HG03439 (cell line): ENCODE data around the gene RNF40.
"Not testable (repeated sequence)": the region's sequence is repeated elsewhere in the genome, so short reads cannot be mapped to it uniquely, and the experiment has no call there.

Source experiments
- ATAC-seq: cut with Tn5 transposase; IDR thresholded peaks from one replicate; pipeline ENCODE4 v1.9.1; 2021; ENCODE audit warnings: mild to moderate bottlenecking, moderate library complexity; ENCODE audit not compliant: unreplicated experiment

RNF40 gene

DNA sequence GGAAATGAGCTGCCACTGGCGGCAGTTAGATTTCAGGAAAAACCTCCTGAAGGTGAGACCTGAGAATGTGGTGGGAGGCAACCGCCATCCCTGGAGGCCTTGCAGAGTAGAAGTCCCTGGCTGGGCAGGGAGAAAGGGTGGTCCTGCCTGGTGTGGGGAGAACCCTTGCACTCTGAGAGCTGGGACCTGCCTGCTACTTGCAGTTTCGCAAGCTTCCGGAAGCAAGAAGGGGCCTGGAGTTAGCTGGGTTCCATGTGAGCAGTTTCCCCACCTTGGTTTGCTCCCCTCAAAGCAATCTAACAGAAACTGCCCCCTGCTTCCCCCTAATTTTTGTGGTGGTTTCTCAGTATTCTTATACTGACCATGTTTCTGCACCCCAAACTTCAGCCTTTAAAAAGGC, 18.4 kb downstream of the RNF40 start:
- no peak for ATAC-seq

DNA sequence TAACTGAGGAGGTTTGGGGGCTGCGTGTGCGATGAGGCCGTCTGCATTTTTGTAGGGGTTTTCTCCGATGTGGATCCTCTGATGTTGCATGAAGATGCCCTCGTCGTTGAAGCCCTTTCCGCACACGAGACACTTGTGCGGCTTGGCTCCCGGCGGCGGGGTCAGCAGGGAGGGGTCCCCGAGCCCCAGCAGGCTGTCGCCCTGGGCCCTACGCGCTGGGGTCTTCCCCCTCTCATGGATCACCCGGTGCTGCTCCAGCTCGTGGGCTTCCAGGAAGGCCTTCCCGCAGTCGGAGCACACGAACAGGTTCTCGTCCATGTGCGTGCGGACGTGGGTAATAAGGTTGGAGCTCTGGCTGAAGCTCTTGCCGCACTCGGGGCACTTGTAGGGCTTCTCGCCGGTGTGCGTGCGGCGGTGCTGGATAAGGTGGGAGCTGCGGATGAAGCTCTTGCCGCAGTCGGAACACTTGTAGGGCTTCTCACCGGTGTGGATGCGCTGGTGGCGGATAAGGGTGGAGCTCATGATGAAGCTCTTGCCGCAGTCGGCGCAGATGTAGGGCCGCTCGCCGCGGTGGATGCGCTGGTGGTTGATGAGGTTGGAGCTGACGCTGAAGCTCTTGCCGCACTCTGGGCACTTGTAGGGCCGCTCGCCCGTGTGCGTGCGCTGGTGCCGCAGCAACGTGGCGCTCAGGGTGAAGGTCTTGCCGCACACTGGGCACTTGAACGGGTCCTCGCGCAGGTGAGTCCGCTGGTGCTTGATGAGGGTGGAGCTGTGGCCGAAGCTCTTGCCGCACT, 20.6 kb downstream of the RNF40 start:
- ATAC-seq: no peak

GRCh38 chr16:30783280-30784109, 21.4 kb downstream of the RNF40 start:
- no peak for ATAC-seq

DNA sequence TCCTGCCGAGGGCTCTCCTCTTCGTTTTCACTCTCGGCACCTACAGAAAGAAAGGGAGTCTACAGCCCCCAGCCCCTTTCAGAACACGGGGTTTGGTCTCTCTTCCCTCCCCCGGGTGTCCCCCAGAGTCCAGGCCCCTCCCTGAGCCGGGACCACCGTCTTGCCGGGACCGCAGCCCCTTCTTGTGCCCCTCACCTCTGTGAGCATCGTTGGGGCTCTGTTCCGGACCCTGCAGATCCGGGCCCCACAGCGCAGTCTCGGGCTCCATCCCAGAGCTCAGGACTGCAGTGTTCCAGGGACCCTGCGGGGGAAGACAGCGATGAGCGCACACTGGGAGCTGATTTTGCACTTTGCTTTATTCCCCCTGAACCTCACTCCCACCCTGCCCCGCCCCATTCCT, 22.1 kb downstream of the RNF40 start:
- no peak for ATAC-seq

- no peak for ATAC-seq
Observed at GRCh38 chr16:30785126-30786106, 23.3 kb downstream of the RNF40 start.

- ATAC-seq: no peak
Observed at GRCh38 chr16:30786115-30786935, 24.2 kb downstream of the RNF40 start.

DNA sequence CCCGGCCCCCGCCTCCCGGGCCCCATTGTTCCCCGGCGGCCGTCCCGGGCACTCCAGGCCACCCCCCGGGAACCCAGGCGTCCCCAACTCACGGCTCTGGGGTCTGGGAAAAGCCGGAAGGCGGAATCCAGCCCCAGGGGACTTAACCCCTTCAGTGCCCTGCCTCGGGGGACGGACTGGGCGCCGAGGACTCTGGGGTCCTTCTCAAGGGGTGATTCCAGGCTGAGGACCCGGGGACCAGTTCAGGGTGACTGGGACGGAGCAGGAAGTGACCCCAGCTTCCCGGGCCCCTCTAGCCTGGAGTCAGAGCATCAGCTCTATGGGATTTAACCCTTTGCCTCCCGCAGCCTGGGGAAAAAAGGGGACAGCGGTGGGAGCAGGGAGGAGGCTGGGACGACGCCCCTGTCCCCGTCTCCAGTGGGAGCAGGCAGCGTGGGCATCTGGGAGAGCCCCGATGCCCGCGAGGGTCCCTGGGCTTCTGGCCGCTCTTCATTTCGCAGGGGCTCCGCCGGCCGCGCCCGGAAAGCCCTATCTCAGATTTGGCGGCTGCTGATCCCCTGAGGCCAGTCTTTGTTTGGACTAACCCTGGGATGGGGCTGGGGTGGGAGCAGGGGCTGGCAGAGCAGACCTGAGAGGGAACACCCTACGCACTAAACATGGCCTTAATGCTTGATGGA, 25.0 kb downstream of the RNF40 start, which contains the start of gene ZNF629:
Gene ZNF629 (minus strand): TSS at position 270 of the 677 bp plus-strand sequence. CDS start 2,723 bp downstream, outside the sequence.
- no peak for ATAC-seq

GRCh38 chr16:30787613-30788378, 25.7 kb downstream of the RNF40 start:
- ATAC-seq: no peak

- no peak for ATAC-seq
Observed at GRCh38 chr16:30793508-30794069, 31.5 kb downstream of the RNF40 start.

GRCh38 chr16:30794634-30795033, 32.5 kb downstream of the RNF40 start:
- ATAC-seq: no peak

DNA sequence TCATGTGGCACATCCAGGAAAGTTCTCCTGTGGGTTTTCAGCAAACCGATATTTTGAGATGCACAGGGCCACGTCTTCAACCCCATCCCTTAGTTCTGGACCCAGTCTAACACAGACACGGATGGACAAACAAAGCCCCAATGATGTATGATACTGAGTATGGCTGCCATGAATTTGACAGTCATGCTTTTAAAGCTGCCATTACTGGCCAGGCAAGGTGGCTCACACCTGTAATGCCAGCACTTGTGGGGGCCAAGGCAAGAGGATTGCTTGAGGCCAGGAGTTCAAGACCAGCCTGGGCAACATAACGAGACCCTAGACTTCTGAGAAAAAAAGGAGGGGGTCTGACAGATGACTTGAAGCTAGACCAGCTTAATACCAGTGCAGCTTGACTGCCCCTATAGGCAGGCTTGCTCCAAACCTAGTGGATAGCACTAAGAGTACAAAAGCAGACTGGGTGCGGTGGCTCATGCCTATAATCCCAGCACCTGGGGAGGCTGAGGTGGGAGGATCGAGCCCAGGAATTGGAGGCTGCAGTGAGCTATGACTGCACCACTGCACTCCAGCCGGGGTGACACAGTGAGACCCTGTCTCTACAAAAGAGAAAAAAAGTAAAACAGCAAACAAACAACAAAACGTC, 35.7 kb downstream of the RNF40 start:
- no peak for ATAC-seq

DNA sequence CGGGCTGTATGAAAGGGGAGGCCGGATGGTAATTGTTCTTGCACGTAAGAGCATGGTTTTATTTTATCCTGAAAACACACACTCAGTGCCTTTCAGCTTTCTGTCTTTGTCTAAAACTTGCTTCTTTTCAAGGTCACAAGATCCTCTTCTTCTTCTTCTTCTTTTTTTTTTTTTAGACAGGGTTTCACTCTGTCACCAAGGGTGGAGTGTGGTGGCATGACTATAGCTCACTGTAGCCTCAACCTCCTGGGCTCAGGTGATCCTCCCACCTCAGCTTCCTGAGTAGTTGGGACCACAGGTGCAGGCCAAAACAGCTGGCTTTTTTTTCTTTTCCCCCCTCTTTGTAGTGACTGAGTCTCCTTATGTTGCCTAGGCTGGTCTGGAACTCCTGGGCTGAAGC, 40.8 kb downstream of the RNF40 start:
- ATAC-seq: no peak

DNA sequence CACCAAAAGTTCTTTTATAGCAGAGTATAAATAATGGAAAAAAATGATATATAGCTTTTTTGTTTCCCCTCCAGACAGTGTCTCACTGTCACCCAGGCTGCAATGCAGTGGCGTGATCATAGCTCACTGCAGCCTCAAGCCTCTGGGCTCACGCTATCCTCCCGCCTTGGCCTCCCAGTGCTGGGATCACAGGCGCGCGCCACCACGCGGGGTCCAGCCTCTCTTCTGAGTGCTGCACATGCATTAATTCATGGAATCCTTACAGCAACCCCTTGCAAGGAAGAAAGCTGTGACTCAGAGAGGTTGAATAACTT, 42.9 kb downstream of the RNF40 start:
- no peak for ATAC-seq

DNA sequence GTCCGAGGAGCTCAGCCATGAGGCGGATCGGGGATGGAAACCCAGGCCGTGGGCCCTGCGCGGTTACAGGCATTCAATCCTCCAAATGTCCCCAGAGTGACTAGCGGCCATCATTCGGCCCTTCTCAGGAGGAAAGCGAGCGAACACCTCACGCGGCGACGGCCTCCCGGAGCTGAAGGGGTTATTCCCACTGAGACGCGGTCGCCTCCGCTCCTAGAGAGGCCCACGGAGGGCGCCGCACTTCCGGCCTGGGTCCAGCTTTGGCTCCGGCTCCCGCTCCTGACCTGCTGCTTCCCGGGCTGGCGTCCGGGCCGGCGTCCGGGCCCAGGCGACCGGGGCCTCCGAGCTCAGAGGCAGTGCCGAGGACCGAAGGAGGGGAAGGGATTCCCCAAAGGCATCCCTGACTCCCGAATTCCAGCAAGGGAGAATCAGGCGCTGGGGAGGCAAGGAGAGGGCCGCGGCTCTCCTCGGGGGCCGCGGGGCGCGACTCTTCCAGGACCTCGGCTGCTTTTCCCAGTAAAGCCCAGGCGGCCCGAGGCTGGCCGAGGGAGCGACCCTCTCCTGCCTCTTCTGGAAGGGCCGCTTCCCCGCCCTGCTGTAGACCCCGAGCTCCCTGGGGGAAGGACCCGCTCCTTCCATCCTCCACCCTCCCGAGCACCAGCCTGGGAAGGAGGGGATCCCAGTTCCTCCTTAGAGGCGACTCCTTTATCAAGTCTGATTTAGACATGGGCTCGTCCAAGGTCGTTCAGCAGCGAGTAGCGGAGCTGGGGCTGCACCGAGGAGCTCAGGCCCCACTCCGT, 43.4 kb downstream of the RNF40 start:
- no peak for ATAC-seq

- no peak for ATAC-seq
Observed at GRCh38 chr16:30808146-30808545, 46.0 kb downstream of the RNF40 start.

GRCh38 chr16:30808890-30809426, 46.8 kb downstream of the RNF40 start:
- not testable (repeated sequence) for ATAC-seq

DNA sequence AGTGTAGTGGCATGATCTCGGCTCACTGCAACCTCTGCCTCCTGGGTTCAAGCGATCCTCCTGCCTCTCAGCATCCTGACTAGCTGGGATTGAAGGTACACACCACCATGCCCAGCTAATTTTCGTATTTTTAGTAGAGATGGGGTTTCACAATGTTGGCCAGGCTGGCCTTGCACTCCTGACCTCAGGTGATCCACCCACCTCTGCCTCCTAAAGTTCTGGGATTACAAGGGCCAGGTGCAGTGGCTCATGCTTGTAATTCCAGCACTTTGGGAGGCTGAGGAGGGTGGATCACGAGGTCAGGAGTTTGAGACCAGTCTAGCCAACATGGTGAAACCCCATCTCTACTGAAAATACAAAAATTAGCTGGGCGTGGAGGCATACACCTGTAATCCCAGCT, 47.6 kb downstream of the RNF40 start:
- ATAC-seq: not testable (repeated sequence)
